ENCODE measurements around the gene LBHD1.
"Not testable (repeated sequence)": the region's sequence is repeated elsewhere in the genome, so short reads cannot be mapped to it uniquely, and the experiment has no call there.

LBHD1 gene

DNA sequence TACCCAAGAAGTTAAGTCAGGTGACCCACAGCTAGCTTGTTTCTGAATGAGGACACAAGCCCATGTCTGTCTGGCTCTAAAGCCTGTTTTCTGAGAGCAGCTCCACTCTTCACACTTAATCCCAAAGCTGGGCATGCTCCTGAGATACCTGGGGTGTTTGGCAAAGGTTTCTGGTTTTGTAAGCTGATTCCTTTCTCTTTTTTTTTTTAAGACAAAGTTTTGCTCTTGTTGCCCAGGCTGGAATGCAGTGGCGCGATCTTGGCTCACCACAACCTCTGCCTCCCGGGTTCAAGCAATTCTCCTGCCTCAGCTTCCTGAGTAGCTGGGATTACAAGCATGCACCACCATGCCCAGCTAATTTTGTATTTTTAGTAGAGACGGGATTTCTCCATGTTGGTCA lies 21.6 kb upstream of the LBHD1 start:
- not testable (repeated sequence) for DNase-seq

DNA sequence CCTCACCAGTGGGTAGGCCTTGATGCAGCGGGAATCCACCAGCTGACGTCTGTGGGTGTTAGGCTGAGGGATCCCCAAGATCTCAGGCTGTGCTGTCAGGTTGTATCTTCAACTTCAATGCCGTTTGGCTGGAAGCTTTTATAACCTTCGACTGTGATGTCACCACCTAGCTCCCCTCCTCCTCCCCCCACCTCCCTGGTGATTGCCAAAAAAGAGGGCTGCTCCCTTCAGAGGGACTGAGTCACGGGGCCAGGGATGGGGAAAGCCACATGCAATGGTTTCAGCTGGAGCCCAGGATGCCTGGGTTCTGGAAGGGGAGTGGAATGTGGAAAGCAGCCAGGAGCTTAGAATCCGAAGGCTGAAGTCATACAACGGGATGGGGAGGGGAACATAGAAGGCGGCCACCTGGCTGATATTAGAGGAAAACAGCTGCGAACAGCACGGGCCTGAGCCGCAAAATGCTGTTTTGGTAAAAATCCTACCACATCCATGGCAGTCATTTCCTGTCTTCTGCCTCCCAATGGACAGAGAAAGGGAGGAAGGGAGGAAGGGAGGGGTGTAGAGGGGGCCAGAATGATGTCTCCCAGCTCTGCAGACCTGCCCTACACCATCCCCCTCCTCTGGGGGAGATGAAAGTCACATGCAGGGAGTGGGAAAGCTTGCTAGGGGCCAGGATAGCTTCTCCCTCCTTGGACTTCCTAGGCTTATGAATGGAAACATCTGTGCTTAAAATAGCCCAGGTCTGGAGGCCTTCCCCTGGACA lies 17.5 kb upstream of the LBHD1 start, which contains the start of gene LRRN4CL:
LRRN4CL (minus strand) TSS at position 110 of the 763 bp plus-strand sequence. CDS start 1,022 bp downstream, outside the sequence.
- DNase-seq: no peak

DNA sequence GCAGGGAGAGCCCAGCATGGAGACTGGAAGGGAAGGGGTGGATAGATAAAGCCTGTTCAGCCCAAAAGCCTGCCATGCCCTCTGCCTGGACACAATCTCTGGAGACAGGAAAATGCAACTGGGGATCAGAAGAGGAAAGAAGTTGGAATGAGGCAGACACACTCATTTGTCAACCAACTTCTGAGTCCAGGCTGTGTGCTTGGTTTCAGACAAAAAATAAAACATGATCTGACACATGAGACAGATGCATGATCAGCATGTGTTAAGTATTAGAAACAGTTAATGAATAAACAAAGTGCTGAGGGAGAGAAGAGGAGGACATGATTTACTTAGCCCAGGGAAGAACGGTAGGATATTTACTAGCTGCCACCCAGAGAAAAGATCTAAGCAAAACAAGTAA lies 16.4 kb upstream of the LBHD1 start:
- no peak for DNase-seq

DNA sequence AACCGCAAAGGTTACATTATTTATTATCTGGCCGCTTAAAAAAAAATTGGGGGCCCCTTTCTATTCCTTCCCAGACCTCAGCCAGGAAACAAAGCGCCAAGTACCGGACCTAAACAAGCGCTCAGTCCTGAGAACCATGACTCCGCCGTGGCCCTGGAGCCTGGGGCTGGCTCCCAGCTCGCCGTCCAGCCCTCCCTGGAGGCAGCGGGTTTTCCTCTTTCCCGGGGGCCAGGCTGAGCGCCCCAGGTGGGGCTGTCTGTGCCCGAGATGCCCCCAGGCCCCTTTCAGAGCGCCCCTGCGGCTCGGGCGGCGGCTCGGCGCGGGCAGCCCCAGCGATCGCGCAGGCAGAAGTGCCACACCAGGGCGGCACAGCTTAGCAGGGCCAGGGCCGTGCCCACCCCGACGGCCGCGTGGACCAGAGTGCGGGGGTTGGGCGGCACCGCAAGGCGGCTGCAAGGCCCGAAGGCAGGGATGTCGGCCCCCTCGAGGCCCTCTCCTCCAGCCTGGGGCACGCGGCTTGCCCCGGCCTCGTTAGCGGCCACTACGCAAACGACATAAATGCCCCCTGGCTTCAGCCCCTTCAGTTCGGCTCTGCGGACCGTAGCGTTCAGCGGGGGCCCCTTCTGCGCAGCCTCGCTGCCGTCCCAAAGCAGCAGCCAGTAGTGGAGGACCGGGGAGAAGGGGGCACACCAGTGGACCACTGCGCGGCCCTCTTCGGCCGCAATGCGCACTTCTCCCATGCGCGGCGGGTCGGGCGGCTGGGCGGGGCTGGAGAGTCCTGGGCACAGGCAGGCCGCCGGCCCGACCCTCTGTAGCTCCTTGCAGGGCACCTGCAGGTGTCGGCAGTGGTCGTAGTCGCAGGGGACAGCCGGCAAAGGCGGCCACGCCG lies 15.7 kb upstream of the LBHD1 start:
- DNase-seq: no peak

DNA sequence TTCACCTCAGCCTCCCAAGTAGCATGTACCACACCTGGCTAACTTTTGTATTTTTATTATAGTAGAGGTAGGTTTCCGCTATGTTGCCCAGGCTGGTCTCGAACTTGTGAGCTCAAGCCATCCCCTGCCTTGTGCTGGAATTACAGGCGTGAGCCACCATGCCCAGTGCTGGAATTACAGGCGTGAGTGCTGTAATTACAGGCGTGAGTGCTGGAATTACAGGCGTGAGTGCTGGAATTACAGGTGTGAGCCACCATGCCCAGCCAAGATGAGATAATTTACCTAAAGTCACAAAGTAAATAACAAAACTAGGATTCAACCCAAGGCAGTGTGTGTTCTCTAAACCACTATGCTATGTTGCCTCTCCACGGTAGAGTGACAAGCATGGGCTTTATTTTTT lies 10.5 kb upstream of the LBHD1 start:
- no peak for DNase-seq

DNA sequence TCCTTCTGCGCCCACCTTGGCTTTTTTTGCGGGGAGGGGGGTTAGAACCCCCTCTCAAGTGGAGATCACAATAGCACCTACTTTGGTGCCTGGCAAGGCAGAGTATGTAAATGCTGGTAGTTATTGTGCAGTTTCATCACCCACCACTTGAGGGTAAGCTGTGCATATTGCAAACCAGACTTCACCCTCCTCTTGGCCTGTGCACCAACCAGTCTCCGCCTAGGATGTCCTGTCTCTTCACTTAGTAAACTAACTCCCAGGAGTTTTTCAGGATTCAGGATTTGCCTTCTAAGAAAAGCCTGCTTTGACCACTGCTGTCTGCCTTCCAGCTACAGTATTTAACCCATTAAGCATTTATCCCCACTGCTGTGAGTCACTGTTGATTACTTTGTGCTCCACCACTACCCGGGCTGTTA lies 8.8 kb upstream of the LBHD1 start:
- DNase-seq: no peak

DNA sequence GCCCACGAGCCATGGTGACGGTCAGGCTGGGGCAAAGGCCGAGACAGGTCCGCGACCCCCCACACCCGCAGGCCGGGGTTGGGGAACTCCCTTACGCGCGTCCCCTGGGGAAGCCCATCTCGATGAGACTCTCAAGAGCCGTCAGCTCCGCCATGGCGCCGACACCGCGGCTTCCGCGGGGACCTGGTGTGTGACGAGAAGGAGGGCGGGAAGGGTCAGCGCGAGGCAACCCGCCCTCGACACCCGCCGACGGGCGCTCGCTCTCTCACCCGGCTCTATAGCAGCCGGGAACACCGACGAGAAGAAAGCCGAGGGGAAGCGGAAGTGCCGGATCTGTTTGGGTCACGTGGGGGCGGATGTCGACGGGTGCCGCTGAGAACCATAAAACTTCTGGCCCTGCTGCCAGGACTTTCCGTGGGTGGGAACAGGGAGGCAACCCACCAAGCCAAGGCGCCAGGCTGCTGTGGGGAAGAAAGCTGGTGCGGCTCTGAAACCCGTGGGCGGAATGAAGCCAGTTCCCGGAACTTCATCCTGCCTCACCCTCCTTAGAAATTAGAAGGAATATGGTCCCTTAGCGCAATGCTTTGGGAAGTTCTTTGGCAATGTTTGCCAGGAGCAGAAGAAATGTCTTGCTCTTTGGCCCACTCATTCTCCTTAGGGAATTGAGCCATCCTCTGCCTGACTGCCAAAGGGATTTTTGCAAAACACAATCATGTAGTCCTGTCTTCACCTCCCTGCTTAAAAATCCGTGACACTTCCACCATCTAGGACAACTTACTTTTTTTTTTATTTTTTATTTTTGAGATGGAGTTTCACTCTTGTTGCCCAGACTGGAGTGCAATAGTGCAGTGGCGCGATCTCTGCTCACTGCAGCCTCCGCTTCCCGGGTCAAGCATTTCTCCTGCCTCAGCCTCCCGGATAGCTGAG lies 7.0 kb upstream of the LBHD1 start, which contains the start of gene UBXN1:
UBXN1 (minus strand) TSS at position 304 of the 927 bp plus-strand sequence; CDS start at position 154, 150 bp downstream.
- DNase-seq: peak; percentile 82

DNA sequence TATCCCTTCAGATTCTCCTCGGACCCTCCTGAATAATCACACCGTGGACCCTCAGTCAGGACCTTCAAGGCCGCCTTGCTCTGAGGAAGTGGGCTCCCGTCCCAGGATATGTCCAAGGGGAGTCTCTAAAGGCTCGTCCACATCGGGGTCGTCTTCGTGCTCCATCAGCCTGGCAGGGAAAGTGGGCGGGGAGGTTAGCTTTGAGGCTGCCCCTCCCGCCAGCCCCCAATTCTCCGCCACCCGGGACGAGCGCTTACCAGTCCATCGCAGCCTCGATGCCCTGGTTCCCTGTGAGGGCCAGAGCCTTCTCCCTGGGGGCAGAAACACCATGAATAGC lies 6.3 kb upstream of the LBHD1 start:
- no peak for DNase-seq

DNA sequence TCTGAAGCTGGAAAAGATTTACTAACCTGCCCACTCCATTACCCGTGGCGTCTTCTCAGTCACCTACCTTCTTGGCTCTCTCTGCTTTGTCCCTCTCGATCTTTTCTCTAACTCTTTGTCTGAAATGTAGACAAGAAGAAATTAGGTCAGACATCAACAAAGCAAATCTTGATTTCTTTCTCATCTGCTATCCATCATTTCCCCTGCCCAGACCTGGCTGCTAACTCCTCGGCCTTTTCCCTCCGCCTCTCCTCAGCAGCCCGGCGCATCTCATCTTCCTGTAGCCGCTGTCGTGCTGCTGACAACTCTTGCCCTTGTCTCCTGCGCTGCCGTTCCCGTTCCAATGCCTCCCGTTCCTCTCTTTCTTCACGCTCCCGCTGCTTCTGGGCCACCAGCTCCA lies 5.6 kb upstream of the LBHD1 start:
- no peak for DNase-seq

DNA sequence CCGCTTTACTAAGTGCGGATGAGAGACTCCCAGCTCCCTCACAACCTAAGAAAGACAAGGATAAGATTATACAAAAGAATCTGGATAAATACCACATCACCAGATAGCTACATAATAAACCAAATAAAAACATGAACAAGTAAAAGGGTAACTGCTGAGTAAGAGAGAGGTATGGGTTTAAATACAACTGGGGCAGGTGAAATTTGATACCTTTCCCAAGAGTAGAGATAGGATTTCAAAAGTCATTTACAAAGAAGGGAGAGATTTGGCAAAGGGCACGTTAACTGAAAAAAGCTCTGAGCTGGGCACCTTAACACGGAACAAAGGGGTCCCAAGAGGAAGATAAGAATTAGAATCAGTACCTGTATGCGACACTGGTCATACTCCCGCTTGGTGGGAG lies 5.1 kb upstream of the LBHD1 start:
- DNase-seq: no peak

DNA sequence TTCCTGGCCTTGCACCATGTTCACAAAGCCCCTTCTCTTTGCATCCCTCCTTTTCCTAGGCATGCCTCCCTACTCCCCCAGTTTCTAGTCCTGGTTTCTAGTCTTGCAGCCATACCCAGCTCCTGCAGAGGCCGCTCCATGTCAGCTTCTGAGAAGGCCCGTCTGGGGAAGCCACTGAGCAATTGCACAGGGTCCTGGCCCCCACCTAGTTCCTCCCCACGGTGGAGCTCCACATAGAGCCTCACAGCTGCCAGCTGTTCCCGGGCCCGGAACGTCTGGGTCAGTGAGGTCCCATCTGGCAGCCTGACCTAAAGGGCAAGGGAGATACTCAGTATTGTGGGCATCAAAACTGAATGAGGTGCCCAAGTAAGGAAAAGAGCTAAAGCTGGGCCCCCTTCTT lies 4.6 kb upstream of the LBHD1 start:
- no peak for DNase-seq

DNA sequence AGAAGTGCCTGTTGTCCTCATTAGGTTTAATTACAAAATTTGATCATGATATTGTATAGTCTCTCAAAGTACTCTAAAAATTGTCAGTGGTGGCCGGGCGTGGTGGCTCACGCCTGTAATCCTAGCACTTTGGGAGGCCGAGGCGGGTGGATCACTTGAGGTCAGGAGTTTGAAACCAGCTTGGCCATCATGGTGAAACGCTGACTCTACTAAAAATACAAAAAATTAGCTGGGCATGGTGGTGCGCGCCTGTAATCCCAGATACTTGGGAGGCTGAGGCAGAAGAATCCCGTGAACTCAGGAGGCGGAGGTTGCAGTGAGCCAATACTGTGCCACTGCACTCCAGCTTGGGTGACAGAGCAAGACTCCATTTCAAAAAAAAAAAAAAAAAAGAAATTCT lies 3.3 kb upstream of the LBHD1 start:
- not testable (repeated sequence) for DNase-seq

DNA sequence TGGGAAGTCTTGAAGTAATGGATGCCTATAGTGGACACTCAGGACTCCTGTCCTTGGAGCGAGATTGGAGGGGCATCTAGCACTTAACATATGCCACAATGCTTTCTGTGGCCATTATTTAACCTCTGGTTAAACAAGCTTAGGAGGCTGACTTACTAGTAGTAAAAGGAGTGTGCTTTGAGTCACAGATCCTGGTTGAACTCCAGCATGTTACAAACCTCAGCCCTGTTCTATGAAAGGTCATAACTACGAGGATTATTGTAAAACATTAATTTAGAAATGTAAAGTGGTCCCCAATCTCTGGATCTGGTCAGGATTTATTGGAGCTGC lies 1.1 kb upstream of the LBHD1 start:
- DNase-seq: no peak

DNA sequence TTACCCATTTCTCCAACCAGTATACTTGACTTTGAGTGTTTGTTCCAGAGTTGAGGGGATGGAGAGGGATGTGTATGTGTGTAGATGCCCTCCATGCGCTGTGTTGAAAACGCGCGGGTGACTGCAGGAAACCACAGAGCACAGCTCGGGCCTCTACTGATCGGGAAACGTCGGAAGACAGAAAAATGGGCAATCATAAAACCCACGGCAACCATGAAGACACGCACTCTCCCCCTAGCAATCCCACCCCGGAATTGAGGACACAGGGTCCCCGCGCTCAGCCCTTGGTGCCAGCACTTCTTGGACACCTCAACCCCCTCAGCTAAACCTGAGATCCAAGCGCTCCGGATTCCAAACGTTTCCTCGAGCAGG lies 845 bp downstream of the LBHD1 start:
- no peak for DNase-seq

DNA sequence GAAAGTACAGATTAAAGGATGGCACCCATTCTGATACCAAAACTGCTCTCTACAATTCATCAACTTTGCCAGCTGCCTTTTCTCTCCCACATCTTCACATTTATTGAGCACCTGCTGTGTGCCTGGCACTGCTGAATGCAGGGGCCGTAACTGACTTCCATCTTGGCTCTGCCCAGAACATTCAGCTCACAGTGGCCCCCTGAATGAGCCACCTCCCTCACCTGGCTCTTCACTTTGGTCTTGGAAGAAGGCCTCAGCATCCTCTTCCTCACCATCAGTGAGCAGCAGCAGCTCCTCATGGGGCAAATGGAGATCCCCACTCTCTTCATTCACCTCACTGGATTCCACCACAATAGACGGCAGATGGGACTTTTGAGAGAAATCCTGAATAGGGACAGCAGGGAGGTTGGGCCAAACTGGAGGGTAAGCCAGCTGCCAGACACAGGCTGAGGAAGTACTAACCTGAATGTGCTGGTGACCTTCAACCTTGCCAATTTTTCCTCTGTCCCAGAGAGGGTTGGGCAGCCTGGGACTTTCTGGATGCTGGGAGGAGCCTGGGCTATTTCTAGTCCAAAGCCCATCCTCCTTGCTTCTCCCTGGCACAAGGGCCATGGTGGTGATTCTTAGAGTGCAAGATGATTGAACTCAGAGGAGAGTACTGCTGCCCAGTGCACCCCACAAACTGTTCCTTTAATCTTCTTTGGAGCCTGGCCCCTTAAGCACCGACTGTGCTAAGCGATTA lies 2.5 kb downstream of the LBHD1 start:
- DNase-seq: no peak

DNA sequence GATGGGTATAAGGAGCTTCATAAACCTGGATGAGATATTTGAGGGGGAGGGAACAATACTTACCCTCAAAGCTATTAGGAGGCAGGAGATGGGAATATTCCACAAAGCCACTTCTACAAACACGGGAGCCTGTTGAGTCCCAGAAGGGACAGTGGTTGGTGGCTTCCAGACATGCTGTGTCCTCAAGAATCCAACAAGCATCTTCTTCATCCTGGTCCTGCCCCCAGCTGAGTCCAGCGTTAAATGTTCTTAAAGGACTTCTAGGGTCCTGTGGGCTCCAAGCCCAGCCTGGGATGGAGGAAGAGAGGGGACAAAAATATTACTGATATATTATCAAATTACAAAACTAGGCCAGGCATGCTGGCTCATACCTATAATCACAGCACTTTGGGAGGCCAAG lies 4.6 kb downstream of the LBHD1 start:
- DNase-seq: no peak

DNA sequence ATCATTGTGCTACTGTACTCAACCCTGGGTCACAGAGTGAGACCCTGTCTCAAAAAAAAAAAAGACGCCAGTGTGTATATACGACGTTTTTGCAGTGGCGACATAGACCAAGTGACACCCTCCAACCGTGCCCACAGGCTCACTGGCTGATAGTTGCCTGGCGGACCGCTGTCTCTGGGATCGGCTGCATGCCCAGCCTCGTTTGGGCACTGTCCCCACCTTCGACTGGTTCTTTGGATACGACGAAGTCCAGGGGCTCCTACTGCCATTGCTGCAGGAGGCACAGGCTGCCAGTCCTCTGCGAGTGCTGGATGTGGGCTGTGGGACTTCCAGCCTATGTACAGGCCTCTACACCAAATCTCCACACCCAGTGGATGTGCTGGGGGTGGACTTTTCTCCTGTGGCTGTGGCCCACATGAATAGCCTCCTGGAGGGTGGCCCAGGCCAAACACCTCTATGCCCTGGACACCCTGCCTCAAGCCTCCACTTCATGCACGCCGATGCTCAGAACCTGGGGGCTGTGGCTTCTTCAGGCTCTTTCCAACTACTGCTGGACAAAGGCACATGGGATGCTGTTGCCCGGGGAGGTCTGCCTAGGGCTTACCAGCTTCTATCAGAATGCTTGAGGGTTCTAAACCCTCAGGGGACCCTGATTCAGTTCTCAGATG lies 5.7 kb downstream of the LBHD1 start:
- DNase-seq: no peak

DNA sequence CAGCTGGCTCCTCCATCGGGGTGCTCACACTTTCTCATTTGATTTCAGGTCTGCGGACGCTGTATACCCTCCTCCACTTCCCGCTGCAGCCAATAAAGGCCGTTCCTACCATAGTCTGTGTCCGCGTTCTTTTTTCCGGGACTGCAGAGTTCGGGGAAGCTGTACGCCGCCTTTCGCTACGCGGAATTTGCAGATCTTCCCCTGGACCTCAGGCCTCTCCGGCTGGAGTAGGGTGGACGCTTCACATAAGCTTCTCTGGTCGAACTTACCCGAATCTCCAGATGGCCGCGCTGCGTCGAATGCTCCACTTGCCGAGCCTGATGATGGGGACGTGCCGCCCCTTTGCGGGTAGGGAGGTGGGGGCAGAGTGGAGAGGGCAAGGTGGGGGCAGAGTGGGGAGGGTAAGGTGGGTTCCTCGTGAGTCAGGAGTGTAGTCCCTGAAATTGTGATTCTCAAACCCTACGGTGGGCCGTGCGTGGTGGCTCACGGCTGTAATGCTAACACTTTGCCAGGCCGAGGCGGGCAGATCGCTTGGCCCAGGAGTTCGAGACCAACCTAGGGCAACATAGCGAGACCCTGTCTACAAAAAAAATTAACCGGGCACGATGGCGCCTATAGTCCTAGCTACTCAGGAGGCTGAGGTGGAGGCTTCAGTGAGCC lies 6.3 kb downstream of the LBHD1 start:
- peak; percentile 81 for DNase-seq

DNA sequence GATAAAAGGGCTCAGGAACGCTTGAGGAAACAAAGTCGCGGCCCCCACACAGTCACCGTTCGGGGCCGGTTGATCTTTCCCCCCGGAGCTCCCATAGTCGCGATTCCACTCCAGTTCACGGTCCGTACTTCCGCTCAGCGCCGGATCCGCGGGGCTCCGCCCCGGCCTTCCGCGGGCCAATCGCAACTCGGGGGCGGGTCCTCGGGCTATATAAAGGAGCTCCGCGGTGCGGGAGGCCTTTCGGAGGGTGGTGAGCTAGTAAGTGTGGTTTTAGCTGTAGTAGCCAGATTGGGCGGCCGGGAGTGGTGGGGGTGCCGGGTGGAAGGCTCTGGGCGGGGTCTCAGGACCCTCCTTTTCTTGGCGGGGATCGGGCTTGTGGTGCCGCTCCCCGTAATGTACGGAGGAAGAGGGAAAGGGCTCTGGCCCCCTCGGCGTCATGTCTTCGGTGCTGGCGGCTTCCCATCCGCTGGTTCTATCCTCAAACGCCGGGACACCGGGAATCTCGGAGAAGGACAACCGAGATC lies 6.9 kb downstream of the LBHD1 start, which contains the start of the genes C11orf98 and CSKMT:
C11orf98 (minus strand) TSS at position 136 of the 524 bp plus-strand sequence; CDS start at position 95, 41 bp downstream.
CSKMT (plus strand) TSS at position 238 of the 524 bp plus-strand sequence. CDS start 568 bp downstream, outside the sequence.
- peak; percentile 96 for DNase-seq

DNA sequence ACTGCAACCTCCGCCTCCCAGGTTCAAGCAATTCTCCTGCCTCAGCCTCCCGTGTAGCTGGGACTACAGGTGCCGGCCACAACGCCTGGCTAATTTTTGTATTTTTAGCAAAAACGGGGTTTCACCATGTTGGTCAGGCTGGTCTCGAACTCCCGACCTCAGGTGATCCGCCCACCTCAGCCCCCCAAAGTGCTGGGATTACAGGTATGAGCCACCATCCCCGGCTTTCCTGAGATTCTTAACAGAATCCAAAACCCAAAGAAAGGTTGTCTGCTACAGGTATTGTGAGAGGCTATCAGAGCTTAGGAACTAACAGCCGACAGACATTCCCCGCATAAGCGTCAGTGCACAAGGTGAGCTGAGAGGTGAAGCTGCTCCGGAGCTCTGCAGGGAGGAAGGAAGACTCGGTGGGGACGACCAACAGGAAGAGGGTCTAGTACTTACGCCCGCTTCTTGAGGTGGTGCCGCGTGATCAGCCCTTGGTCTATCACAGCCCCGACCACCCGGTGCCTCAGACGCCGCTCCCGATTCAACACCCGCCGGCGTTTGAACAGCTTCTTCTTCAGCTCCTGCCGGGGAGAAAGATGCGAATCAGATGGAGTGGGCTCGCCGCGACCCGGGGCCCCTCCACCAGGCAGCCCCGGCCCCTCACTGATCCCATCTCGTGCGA lies 7.5 kb downstream of the LBHD1 start:
- peak; percentile 53 for DNase-seq

Measured in activated CD8-positive, alpha-beta memory T cell treated with anti-CD3 and anti-CD28 coated beads, Interleukin-2, amount 50 U/mL, for 4 hours (primary cell).